ENCODE results near the gene RNF168.
"Not testable (repeated sequence)": the region's sequence is repeated elsewhere in the genome, so short reads cannot be mapped to it uniquely, and the experiment has no call there.

The RNF168 gene

GRCh38 chr3:196517162-196517800 lies 13.7 kb upstream of the RNF168 start:
- H3K4me3 ChIP-seq (ENCODE audit: low read depth, low read length), result no peak overlapping the region
- no peak for DNase-seq (ENCODE audit: low read depth)

GRCh38 chr3:196514913-196515621 lies 11.5 kb upstream of the RNF168 start, which contains the start of gene SMCO1:
SMCO1 (minus strand) TSS chr3:196515346; CDS start chr3:196515209, 137 bp downstream.
- no peak for DNase-seq (ENCODE audit: low read depth)

GRCh38 chr3:196514350-196514716 lies 10.8 kb upstream of the RNF168 start:
- H3K4me3 ChIP-seq (ENCODE audit: low read depth, low read length), result no peak overlapping the region
- DNase-seq (ENCODE audit: low read depth), result no peak

More at GRCh38 chr3:196514913-196515621, 11.5 kb upstream of the RNF168 start, which contains the start of gene SMCO1:
- H3K4me3 ChIP-seq (ENCODE audit: low read depth, low read length), result no peak within 1 kb of the TSS

GRCh38 chr3:196513697-196514349 lies 10.3 kb upstream of the RNF168 start:
- no peak for DNase-seq (ENCODE audit: low read depth)
- no peak overlapping the region for H3K4me3 ChIP-seq (ENCODE audit: low read depth, low read length)

GRCh38 chr3:196511646-196512425 lies 8.3 kb upstream of the RNF168 start:
- not testable (repeated sequence) for H3K4me3 ChIP-seq (ENCODE audit: low read depth, low read length); DNase-seq (ENCODE audit: low read depth)

- H3K4me3 ChIP-seq (ENCODE audit: low read depth, low read length); DNase-seq (ENCODE audit: low read depth): not testable (repeated sequence)
These were observed 7.5 kb upstream of the RNF168 start for GRCh38 chr3:196511108-196511507.

GRCh38 chr3:196506687-196507086 lies 3.1 kb upstream of the RNF168 start:
- no peak overlapping the region for H3K4me3 ChIP-seq (ENCODE audit: low read depth, low read length)
- no peak for DNase-seq (ENCODE audit: low read depth)

GRCh38 chr3:196504556-196504955 lies 988 bp upstream of the RNF168 start:
- H3K4me3 ChIP-seq (ENCODE audit: low read depth, low read length), result no peak overlapping the region
- no peak for DNase-seq (ENCODE audit: low read depth)

- peak overlapping the region; percentile 97 for H3K4me3 ChIP-seq (ENCODE audit: low read depth, low read length)
- DNase-seq (ENCODE audit: low read depth), result not testable (repeated sequence)
These were observed 470 bp upstream of the RNF168 start for GRCh38 chr3:196504077-196504398.

- peak; percentile 62 for DNase-seq (ENCODE audit: low read depth)
- H3K4me3 ChIP-seq (ENCODE audit: low read depth, low read length), result peak overlapping the region; percentile 97
These were observed 783 bp downstream of the RNF168 start for GRCh38 chr3:196502775-196503195.

GRCh38 chr3:196501316-196502044 lies 2.1 kb downstream of the RNF168 start:
- no peak for DNase-seq (ENCODE audit: low read depth)
- peak overlapping the region; percentile 97 for H3K4me3 ChIP-seq (ENCODE audit: low read depth, low read length)

- DNase-seq (ENCODE audit: low read depth), result no peak
- H3K4me3 ChIP-seq (ENCODE audit: low read depth, low read length), result peak overlapping the region; percentile 97
These were observed 3.6 kb downstream of the RNF168 start for GRCh38 chr3:196499807-196500524.

- no peak overlapping the region for H3K4me3 ChIP-seq (ENCODE audit: low read depth, low read length)
- DNase-seq (ENCODE audit: low read depth), result no peak
These were observed 4.5 kb downstream of the RNF168 start for GRCh38 chr3:196499061-196499460.

GRCh38 chr3:196498297-196498696 lies 5.3 kb downstream of the RNF168 start:
- H3K4me3 ChIP-seq (ENCODE audit: low read depth, low read length), result no peak overlapping the region
- no peak for DNase-seq (ENCODE audit: low read depth)

- no peak for DNase-seq (ENCODE audit: low read depth)
- no peak overlapping the region for H3K4me3 ChIP-seq (ENCODE audit: low read depth, low read length)
These were observed 7.4 kb downstream of the RNF168 start for GRCh38 chr3:196496183-196496582.

- no peak for DNase-seq (ENCODE audit: low read depth)
- H3K4me3 ChIP-seq (ENCODE audit: low read depth, low read length), result no peak overlapping the region
These were observed 10.3 kb downstream of the RNF168 start for GRCh38 chr3:196493292-196493691.

- DNase-seq (ENCODE audit: low read depth), result no peak
- no peak overlapping the region for H3K4me3 ChIP-seq (ENCODE audit: low read depth, low read length)
These were observed 11.5 kb downstream of the RNF168 start for GRCh38 chr3:196492080-196492479.

GRCh38 chr3:196489747-196490146 lies 13.8 kb downstream of the RNF168 start:
- no peak for DNase-seq (ENCODE audit: low read depth)

GRCh38 chr3:196486263-196486662 lies 17.3 kb downstream of the RNF168 start:
- no peak overlapping the region for H3K4me3 ChIP-seq (ENCODE audit: low read depth, low read length)
- no peak for DNase-seq (ENCODE audit: low read depth)

More at GRCh38 chr3:196489747-196490146, 13.8 kb downstream of the RNF168 start:
- H3K4me3 ChIP-seq (ENCODE audit: low read depth, low read length), result no peak overlapping the region
